Hematopoietic multipotent progenitor cell treated with erythropoietin and hydrocortisone succinate and interleukin-3 and kit ligand, for 15 days (in vitro differentiated cells): Measurements from ENCODE around the gene LRMDA.

Experiments
- DNase-seq: peaks from one replicate; pipeline ENCODE4 v3.0.0-alpha.2; 2015; ENCODE audit warnings: low spot score

LRMDA gene

DNA sequence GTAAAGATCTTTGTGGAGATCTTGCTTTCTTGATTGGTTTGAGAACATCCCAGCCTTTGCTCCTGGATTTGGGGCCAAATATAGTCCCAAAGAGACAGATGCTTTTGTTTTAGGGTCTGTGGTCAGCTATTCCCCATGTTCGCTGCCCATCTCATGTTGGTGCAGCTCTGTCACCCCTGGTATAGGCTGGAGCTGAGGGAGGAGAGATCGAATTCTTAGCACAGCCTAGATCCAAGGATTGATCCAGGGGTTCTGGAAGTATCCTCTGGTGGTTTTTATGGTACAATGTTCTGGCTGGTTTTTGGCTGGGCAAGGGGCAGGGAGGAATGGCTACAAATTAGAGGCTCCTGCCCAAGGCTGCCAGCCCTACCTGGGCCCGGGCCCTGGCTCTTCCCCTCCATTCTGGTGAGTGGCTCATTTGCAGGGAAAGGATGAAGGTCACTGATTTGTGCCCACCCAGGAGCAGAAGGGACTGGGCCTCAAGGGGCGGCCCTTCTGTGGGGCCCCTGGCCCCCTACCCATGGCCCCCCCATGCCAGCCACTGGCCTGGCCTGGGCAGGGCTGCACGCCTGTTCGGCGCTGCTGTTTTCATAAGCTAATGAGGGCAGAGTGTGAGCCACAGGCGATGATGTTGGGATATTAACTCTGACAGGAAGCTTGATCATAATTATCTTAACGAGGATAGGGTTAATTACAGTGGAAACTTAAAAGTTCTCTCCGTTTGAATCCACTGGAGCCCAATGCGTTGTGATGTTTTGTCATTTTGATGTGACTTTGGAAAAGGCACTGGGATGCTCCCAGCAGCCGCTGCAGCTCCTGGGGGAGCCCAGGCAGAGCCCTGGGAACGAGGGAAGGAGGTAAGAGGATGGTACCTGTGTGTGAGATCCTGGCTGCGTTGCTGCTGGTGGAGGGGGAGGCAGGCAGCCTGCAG is 600.6 kb downstream of the LRMDA start:
- DNase-seq: no peak

DNA sequence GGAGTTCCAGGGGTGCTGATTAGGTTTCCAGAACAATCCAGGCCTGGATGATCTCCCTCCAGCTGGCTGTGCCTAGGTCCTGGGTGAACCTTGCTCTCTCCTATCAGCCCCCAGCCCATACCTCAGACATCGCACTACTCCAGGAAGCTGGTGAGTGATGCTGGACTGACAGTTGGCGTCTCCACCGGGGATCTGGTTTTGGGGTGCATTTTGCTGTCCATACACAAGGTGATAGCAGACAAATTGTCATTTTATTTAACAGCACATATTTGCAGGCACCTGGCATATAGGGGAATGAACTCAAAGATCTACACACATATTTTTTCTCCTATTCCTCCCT is 601.2 kb downstream of the LRMDA start:
- no peak for DNase-seq

DNA sequence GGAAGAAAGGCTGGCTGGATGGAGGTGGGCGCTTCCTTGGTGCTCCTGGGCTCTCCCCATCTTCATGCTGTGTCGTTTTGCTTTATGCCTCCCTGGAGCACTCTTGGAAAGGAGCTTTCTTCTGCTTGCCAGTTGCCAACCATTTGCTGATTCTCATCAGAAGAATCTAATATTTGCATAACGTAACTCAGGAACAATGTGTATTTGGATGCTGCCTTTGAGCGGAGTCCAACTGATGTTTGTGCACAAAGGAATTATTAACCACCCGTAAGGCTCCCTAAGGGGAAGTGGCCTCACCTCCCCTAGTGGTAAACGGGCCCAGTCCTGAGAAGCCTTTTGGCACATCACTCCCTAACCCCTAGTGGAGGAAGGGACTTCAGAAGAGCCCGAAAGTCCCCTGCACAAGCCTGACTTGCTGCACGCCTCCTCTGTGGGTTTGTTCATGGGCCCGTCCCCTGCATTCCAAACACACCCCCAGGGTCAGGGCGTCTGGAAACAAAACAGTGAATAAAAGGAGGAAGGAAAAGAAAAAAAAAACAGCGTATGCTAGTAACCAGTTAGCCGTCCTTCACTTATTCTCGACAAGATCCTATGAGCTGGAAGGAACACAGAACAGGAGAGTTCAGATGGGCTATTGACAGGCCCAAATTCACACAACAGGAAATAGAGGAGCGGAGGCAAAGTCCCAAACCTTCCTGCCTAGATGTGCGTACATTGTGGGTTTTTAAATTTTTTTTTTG is 602.2 kb downstream of the LRMDA start:
- DNase-seq: no peak

DNA sequence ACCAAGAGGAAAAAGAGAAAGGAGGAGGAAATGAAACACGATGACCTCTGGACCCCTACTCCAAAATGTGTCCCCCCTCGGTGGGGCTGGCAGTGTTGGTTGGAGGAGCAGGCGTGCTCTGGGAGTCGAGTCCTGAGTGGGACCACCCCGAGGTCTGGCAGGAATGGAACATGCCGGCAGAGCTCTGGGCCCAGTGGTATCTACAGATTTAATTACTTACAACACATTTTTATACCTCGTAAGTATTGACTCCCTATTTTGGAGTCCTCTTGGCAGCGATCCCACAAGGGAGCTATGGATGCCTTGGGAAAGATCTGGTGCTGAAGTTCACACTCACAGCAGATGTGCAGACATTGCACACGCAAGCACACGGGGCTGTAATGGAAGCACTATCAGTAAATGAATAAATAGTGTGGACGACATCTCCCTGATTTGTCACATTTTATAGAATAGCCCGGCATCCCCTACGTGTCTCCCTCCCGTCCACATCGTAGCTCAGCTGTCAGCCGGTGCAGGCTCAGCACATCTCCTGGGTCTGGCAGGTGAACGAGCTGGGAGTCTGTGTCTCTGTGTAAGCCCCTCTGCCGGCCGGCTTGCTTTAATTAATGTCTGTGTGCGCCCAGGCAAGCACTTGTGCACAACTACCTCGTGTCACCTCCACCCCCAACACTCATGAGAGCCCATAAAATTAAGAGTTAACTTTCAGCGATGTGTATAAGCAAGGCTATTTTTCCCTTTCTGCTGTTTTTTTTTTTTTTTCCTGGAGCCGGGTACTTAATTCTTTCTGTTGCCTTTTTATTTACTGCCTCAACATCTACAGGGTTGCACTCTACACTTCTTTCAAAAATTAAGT is 603.2 kb downstream of the LRMDA start:
- DNase-seq: no peak

DNA sequence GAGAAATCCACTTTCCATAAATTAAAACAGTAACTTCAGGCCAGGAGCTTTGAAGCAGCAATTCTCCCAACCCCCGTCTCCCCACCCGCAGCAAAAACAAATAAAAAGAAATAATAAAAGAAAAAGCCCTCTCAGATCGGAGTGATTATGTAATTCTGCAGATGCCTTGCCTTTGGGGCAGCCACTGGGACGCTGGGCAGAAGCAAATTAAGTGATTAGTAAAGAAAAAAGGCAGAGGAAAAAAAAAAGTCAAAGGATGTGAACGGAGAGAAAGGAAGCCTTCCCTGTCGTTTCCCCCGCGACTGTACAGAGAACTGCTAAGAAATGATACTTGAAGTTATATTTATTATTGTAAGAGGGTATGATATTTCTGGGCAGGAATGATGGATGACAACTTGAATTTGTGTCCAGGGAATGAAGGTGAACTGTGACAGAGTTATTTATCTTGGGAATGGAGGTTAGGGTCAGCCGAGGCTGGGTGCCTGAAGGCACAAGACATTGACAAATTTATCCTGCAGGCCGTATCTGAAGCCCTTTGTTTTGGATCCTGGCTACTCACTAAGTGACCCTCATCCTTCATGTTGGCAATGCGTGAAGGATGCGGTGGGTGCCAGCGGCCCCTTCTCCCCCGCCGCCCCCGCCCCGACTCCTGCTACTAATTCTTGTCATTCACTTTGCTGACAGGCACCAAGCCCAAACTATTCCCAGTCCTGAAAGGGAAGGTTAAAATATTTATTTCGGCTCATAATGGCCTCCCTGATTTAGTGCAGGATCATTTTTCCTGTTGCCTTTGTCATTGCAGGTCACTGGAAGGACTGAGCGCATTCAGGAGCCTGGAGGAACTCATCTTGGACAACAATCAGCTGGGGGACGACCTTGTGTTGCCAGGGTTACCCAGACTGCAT is 604.0 kb downstream of the LRMDA start:
- DNase-seq: no peak

DNA sequence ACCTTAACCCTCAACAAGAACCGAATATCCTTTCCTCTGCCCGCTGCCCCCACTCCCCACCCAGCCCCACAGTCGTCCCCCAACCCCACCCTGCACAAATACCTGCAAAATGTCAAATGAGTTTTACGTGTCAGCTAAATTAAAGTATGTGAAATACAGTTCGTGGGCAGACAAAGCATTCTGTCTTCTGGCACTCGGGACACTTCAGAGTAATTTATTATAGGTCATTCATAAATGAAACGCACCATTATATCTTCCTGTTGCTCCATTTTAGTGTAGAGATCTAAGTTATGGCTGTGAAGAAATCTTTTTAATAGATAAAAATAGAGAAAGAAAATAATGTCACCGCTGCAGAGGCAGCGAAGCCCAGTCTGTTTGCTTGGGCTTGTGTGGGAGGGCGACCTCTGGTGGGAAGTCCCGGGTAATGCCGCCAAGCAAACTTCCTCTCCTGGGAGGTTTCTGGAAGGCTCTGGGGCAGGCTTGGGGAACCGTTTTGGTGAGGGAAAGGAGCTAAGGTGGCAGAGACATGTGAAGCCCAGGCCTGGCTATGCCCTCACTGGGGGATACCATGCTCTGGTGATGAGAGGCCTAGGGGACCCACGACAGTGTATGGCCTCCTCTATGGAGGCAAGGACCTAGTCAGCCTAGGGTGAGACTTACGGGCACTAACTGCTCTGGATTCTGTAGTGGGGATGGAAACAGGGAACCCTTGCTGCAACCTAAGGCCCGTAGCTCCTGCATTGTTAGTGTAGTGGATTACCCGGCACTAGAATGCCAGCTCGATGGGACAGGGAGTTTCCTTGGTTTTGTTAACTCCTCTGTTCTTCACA is 604.9 kb downstream of the LRMDA start:
- DNase-seq: peak; percentile 19

DNA sequence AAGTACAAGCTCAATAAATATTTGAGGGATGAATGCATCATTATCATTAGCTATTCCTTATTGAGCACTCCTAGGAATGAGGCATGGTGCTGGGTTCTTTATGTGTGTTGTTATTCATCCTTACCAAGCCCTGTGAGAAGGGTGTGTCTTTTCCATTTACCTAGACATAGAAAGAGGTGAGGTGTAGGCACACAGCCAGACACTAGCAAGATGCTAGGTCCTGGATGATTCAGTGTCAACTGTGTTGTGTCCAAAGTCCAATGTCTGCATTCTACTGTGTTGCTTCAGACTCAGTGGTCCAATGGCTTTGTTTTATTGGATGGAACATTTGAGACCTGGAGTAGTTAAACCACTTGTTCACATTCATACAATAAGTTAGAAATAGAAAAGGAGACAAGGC is 605.5 kb downstream of the LRMDA start:
- DNase-seq: no peak

DNA sequence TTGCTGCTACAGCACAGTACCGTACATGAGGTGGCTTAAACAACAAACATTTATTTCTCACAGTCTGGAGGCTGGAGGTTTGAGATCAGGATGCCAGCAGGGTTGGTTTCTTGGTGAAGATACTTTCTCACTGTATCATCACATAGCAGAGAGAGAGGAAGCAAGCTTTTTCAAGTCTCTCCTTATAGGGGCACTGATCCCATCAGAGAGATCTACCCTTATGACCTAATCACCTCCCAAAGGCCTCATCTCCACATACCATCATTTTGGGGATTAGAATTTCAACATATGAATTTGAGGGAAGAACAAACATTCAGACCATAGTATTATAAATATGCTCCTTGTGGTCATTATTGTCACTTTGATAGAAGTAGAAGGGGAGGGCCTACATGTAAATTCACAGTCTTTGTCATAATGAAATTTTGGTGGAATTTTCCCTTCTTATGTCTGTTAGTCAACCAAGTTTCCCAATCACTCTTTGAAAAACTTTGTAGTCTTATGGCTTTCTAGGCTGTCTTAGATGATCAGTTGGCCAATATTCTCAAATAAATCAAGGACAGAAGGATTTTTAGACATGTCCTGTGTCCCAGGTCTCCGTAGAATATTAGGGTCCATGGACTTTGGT is 606.2 kb downstream of the LRMDA start:
- DNase-seq: no peak

DNA sequence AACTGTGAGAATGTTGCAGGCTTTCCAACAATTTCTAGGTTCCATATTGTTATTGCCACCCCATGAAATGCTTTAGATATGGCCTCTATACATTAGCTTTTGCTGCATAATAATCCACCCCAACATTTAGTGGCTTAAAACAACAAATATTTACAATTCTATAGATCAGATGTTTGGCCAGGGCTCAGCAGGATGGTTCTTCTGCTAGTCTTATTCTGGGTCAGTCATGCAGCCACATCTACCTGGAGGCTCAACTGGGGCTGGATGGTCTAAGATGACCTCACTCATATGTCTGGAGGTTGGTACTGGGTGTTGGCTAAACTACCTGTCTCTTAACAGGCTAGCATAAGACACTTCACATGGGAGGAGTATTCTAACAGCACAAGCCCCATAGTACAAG is 607.3 kb downstream of the LRMDA start:
- no peak for DNase-seq

DNA sequence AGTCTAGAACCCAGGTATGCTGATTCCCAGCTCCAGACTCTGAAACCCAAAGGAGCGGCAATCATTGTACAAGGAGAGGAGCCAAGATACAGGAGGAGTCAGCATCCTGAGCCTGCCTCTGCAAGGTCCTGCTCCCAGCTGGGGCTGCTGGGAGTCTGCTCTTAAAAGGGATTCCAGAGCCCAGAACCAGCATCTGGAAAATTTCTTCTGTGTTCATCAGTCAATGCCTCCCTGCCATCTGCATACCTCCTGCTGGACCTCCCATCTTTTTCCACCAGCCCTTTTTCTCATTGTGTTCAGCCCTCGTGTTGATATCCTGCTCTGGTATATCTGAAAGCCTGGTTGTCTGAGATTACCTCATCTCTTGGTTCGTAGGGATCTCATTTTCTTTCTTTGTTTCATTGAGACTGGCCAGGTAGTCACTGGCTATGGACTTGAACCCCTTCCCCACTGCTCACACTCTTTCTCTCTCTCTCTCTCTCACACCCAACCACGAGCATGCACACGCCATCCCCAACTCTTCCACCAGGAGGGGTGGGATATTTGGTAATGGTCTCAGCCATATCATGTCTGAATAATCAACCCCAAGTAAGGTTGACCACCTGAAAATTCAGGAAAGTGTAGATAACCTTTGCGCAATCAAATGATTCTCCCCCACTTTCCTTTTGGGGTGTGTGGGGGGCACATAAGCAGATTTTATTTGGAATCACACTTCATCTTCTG is 608.8 kb downstream of the LRMDA start:
- DNase-seq: no peak

DNA sequence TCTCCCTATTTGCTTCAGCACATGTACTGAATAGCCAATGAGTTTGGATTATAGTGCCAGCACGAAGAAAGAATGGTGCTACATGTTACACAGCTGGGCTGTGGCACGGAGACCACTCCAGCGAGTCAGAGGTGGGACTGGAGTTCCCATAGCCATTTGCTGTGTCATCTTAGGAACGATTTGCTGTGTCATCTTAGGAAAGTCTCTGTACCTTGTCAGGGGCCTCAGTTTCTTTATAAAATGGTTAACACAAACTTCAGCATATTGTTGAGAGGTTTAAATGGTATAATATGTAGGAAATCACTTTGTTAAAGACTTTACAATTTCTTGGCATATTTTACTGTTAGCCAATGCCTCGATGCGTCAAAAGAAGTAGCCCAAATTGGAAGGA is 609.4 kb downstream of the LRMDA start:
- no peak for DNase-seq

DNA sequence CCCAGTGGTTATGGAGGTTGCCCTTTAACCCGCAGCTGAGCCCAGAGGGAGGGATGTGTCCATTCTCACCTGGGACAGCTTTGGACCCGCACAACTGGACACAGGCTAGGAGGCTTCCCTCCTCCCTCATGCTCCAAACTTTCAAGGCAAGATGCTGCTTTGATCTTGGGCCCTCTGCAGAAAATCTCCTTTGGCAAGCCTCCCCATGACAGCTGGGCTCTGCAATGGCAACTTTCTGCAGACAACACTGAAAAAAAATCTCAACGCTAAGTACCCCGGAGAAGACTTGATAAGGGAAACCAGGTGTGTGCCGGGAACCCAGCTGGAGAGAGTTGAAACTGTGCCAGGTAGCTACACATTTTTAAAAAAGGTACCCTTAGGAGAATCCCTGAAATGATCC is 610.1 kb downstream of the LRMDA start:
- no peak for DNase-seq

DNA sequence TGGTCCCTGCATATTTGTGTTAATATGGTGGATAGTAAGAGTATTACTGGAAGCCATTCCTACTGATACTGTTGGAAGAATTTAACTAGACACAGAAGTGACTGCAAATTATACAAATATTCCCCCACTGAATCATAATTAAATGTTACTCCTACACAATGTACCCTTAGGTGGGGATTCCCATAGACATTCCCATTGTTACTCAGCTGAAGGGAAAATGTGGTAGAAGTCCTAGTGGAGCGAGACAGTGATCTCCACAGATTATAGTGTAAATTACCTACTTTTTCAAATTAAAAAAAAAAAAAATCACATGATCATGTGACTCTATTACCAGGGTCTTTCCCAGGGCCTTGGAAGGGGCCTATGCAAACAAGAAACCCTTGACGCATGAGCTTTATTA is 611.8 kb downstream of the LRMDA start:
- DNase-seq: no peak

DNA sequence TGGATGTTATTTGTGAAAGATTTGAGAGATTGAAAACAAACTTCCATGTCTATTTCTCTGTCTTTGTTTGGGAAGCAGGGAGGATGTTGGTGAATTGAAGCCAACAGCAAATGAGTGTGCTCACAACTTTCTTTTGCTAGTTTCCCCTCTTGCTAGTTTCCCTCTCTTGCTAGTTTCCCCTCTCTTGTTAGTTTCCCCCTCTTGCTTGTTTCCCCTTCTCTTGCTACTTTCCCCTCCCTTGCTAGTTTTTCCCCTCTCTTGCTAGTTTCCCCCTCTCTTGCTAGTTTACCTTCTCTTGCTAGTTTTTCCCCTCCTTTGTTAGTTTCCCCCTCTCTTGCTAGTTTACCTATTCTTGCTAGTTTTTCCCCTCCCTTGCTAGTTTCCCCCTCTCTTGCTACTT is 613.3 kb downstream of the LRMDA start:
- no peak for DNase-seq

DNA sequence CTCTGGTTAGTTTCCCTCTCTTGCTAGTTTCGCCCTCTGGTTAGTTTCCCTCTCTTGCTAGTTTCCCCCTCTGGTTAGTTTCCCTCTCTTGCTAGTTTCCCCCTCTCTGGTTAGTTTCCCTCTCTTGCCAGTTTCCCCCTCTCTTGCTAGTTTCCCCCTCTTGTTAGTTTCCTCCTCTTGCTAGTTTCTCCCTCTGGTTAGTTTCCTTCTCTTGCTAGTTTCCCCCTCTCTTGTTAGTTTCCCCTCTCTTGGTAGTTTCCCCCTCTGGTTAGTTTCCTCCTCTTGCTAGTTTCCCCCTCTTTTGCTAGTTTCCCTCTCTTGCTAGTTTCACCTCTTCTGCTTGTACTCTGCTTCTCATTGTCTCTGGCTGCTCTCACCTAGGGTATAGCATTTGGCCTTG is 613.8 kb downstream of the LRMDA start:
- DNase-seq: no peak

DNA sequence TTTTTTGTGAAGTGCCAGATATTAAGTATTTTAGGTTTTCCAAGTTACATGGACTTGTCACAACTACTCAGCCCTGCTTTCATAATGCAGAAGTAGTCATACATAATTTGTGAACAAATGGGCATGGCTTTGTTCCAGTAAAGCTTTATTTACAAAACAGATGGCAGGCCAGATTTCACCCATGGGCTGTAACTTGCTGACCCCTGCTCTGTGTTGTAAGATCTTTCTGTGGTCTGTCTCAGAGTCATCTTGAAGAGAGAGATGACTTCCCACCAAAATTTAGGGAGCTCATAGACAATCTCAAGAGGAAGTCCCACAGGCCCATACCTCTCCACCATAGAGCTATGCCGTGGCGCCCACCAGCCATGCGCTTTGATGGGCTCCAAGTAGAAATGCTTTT is 616.1 kb downstream of the LRMDA start:
- no peak for DNase-seq

DNA sequence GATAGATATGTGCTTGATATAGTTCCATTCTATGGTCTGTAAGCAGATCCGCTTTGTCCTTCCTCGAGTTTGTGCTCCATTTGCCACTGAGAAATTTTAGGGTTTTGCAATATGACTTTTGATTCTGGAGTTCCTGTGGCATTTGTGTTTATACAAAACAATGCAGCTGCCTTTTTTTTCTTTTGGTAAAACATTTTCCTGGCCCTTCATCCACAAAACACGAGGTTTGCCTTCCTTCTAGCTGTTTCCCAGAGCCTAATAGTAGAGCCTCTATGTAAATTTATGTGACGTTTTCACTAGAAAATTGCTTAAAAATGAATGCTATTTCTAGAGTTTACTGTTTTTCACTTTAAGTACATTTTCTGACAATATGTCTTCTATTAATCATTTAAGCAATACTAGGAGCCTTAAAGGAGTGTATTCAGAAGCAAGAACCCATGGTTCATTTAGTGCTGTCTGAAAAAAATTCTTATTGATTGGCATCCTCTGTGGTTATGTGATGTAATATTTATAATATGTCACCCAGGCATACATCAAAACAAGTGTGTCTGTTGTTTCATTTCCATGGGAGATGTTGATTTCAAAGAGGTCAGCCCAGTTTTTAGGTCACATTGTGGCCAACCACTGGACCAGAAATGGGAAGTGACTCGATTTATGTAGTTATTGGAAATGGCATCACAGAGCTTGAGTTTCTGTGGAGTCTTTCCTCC is 618.3 kb downstream of the LRMDA start:
- DNase-seq: no peak

DNA sequence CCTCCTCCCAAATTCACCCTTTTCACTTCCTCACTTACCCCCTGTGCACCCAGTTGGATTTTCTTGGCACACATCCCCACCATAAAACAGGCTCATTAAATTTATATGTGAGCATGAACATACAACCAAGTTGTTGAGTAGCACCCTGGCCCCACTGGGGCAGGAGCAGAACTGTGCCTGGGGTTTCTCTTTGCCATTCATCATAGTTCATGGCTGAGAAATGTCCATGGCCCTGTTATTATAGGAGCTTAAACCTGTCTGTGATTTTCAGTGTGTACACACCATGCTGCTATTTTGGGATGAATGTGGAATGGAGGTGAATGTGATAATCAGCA is 618.8 kb downstream of the LRMDA start:
- no peak for DNase-seq
